Colonic mucosa (tissue), 4 donors: Measurements from ENCODE around the gene ODAPH. TPM values are rescaled to one million over a fixed set of nuclear protein-coding genes. Genes with fewer than 3 reads are reported as not detected.

Source experiments
- DNase-seq: peaks from one replicate; pipeline ENCODE4 v3.0.0-alpha.2; 2020
- H3K27ac ChIP-seq: fragments of 200-600 bp; one replicate; pipeline ENCODE4 v1.8.0; 2021
- H3K27me3 ChIP-seq: fragments of 200-600 bp; one replicate; pipeline ENCODE4 v1.8.0; 2021
- H3K36me3 ChIP-seq: fragments of 200-600 bp; one replicate; pipeline ENCODE4 v1.8.0; 2021
- H3K4me1 ChIP-seq: fragments of 200-600 bp; one replicate; pipeline ENCODE4 v1.8.0; 2021; ENCODE audit warnings: mild to moderate bottlenecking
- H3K4me3 ChIP-seq: fragments of 200-600 bp; one replicate; pipeline ENCODE4 v1.8.0; 2021
- H3K9ac ChIP-seq, 2 donors: one replicate each; pipeline ENCODE4 v1.7.0; 2013; ENCODE audit warnings: control low read depth in 2 of 2, low read depth in 2 of 2, low read length in 2 of 2
- H3K9me3 ChIP-seq: fragments of 200-600 bp; one replicate; pipeline ENCODE4 v1.8.0; 2021
- CTCF ChIP-seq: fragments of 200-600 bp; IDR thresholded peaks from one replicate; pipeline ENCODE4 v1.8.0; 2022; ENCODE audit warnings: antibody characterized with exemption, mild to moderate bottlenecking
- intact Hi-C: fragments of 100-400 bp; cut with DNase I; formaldehyde crosslinking; loops from one replicate; pipeline ENCODE4 v1.14.1; 2022
- total RNA-seq, 2 donors: library from RNA; stranded (reverse); fragmentation: NEBNext Ultra II Directional in 1 of 2; extraction: Animal tissue kit (Norgen Biotek cat#: 25700) in 1 of 2; gene quantifications; one replicate each; pipeline ENCODE4 v1.2.1, GENCODE V29; 2021
- donor health status: healthy.
- donor health status: DM: no; HTN: no; CAD: no.
- donor health status: DM: no; HTN: no; CAD: no.

Gene ODAPH
- total RNA-seq, 2 donors from 2014 or later, result not detected

GRCh38 chr4:75584067-75584466, 28.2 kb downstream of the ODAPH start:
- intact Hi-C loops, result loop anchor here (5.0 kb wide), 1 partner anchor 258 kb away; no protein-coding TSS in a partner anchor
- no peaks in the 10 kb centered on the region for H3K27me3 ChIP-seq
- H3K9ac ChIP-seq, result no peak overlapping the region
- no peak for DNase-seq
- H3K36me3 ChIP-seq, result no peaks in the 10 kb centered on the region
- H3K4me1 ChIP-seq, result no peaks in the 10 kb centered on the region
- H3K4me3 ChIP-seq, result no peak overlapping the region
- no peak for TF ChIP-seq CTCF
- no peaks in the 10 kb centered on the region for H3K9me3 ChIP-seq
- H3K27ac ChIP-seq, result no peak overlapping the region

GRCh38 chr4:75593393-75593792, 37.5 kb downstream of the ODAPH start:
- no peaks in the 10 kb centered on the region for H3K4me1 ChIP-seq
- no peak overlapping the region for H3K27ac ChIP-seq
- H3K4me3 ChIP-seq, result no peak overlapping the region
- no peak overlapping the region for H3K9ac ChIP-seq
- DNase-seq, result no peak
- no peaks in the 10 kb centered on the region for H3K9me3 ChIP-seq
- no peaks in the 10 kb centered on the region for H3K36me3 ChIP-seq
- no peaks in the 10 kb centered on the region for H3K27me3 ChIP-seq
- TF ChIP-seq CTCF, result no peak
- intact Hi-C loops, result no loop called here

GRCh38 chr4:75596061-75596460, 40.2 kb downstream of the ODAPH start:
- H3K9ac ChIP-seq, result no peak overlapping the region
- no peaks in the 10 kb centered on the region for H3K36me3 ChIP-seq
- H3K4me1 ChIP-seq, result no peaks in the 10 kb centered on the region
- H3K9me3 ChIP-seq, result no peaks in the 10 kb centered on the region
- H3K4me3 ChIP-seq, result no peak overlapping the region
- DNase-seq, result no peak
- TF ChIP-seq CTCF, result no peak
- intact Hi-C loops, result no loop called here
- no peaks in the 10 kb centered on the region for H3K27me3 ChIP-seq
- H3K27ac ChIP-seq, result no peak overlapping the region

- Histone ChIP-seq H3K27ac (no peak overlapping the region), H3K9me3 (no peaks in the 10 kb centered on the region), H3K4me1 (no peaks in the 10 kb centered on the region), H3K36me3 (no peaks in the 10 kb centered on the region), H3K27me3 (no peaks in the 10 kb centered on the region), H3K9ac (no peak overlapping the region), H3K4me3 (no peak overlapping the region)
- intact Hi-C loops, result no loop called here
- DNase-seq, result no peak
- no peak for TF ChIP-seq CTCF
Observed at GRCh38 chr4:75598390-75598789, 42.5 kb downstream of the ODAPH start.

- H3K27ac ChIP-seq, result no peak overlapping the region
- no peak overlapping the region for H3K9ac ChIP-seq
- no peak overlapping the region for H3K4me3 ChIP-seq
- no peak for TF ChIP-seq CTCF
- no peaks in the 10 kb centered on the region for H3K4me1 ChIP-seq
- intact Hi-C loops, result no loop called here
- no peaks in the 10 kb centered on the region for H3K36me3 ChIP-seq
- no peaks in the 10 kb centered on the region for H3K9me3 ChIP-seq
- no peaks in the 10 kb centered on the region for H3K27me3 ChIP-seq
- no peak for DNase-seq
Observed at GRCh38 chr4:75599647-75600046, 43.8 kb downstream of the ODAPH start.

- no peak overlapping the region for H3K4me3 ChIP-seq
- no peak for TF ChIP-seq CTCF
- DNase-seq, result no peak
- H3K27ac ChIP-seq, result no peak overlapping the region
- H3K9me3 ChIP-seq, result no peaks in the 10 kb centered on the region
- H3K27me3 ChIP-seq, result no peaks in the 10 kb centered on the region
- H3K9ac ChIP-seq, result no peak overlapping the region
- intact Hi-C loops, result no loop called here
- no peaks in the 10 kb centered on the region for H3K4me1 ChIP-seq
- H3K36me3 ChIP-seq, result no peaks in the 10 kb centered on the region
Observed at GRCh38 chr4:75605928-75606327, 50.1 kb downstream of the ODAPH start.
